ENCODE data around the gene MUCL3.

MUCL3 gene

DNA sequence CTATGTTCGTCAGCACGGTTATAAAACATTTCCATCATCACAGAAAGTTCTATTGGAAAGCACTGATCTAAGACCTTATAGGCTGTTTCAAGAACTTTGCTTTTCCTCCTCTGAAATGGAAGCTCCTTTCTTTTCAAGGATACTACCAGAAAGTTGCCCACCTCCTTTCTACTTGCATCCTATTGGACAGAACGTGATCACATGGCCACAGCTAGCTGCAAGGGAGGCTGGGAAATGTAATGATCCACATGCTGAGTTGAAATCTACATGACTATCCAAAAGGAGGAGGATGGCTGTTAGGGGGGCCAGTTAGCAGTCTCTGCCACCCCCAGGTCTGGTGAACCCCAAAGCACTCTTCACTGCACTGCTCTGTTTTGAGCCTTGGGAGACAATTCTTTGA, 12.1 kb upstream of the MUCL3 start:
- Histone ChIP-seq H3K4me1 (ENCODE audit: control insufficient read depth, low read length) (no peaks in the 10 kb centered on the region), H3K4me3 (ENCODE audit: low read length) (no peak overlapping the region), H3F3A (ENCODE audit: control insufficient read depth, insufficient read depth) (no peaks in the 10 kb centered on the region), H3K9me2 (replicated peaks; ENCODE audit: control insufficient read depth, low read length) (no peaks in the 10 kb centered on the region), H3K27me3 (ENCODE audit: control insufficient read depth, low read length) (no peaks in the 10 kb centered on the region), H3K79me2 (ENCODE audit: control insufficient read depth, low read length) (no peaks in the 10 kb centered on the region), H3K27ac (ENCODE audit: low read depth, low read length) (no peak overlapping the region), H3K9me3 (ENCODE audit: control insufficient read depth, insufficient read depth, low read length) (no peaks in the 10 kb centered on the region), H3K36me3 (ENCODE audit: control insufficient read depth, low read length) (peaks cover 24% of the 10 kb centered on the region), H3K4me2 (ENCODE audit: low read length) (no peak overlapping the region), H4K20me1 (ENCODE audit: control insufficient read depth, insufficient read depth, low read depth, low read length) (no peaks in the 10 kb centered on the region)
- TF ChIP-seq, protein P1, sequence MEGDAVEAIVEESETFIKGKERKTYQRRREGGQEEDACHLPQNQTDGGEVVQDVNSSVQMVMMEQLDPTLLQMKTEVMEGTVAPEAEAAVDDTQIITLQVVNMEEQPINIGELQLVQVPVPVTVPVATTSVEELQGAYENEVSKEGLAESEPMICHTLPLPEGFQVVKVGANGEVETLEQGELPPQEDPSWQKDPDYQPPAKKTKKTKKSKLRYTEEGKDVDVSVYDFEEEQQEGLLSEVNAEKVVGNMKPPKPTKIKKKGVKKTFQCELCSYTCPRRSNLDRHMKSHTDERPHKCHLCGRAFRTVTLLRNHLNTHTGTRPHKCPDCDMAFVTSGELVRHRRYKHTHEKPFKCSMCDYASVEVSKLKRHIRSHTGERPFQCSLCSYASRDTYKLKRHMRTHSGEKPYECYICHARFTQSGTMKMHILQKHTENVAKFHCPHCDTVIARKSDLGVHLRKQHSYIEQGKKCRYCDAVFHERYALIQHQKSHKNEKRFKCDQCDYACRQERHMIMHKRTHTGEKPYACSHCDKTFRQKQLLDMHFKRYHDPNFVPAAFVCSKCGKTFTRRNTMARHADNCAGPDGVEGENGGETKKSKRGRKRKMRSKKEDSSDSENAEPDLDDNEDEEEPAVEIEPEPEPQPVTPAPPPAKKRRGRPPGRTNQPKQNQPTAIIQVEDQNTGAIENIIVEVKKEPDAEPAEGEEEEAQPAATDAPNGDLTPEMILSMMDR (IDR thresholded peaks at IDR 0.05; ENCODE audit: low read depth, low read length, poor library complexity, severe bottlenecking) = no peak
- TF ChIP-seq EZH2phosphoT487 (IDR thresholded peaks at IDR 0.05; ENCODE audit: borderline replicate concordance, low read length) = no peak

DNA sequence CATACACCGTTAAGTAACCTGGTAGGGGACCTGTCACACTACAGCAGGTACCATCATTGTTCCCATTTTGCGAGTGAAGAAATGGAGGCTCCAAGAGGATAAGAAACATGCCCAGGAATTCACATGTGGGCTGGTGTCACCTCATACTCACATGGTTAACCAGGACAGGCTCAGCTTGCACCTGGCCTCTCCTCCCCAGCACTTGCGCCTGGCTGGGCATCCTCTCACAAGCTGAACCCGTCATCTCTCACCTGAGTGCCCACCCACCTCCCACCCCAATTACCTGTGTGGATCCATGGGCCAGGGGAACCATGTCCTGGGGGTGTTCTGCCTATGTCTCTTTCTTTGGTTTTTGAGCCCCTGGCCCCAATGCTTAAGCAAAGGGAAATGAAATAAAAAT, 10.3 kb upstream of the MUCL3 start:
- H3K27ac ChIP-seq (ENCODE audit: low read depth, low read length) = no peak overlapping the region
- no peak for TF ChIP-seq EZH2phosphoT487 (IDR thresholded peaks at IDR 0.05; ENCODE audit: borderline replicate concordance, low read length)
- TF ChIP-seq, protein P1 (IDR thresholded peaks at IDR 0.05; ENCODE audit: low read depth, low read length, poor library complexity, severe bottlenecking) = no peak
- no peaks in the 10 kb centered on the region for H3F3A ChIP-seq (ENCODE audit: control insufficient read depth, insufficient read depth)
- H3K9me2 ChIP-seq (replicated peaks; ENCODE audit: control insufficient read depth, low read length) = no peaks in the 10 kb centered on the region
- no peaks in the 10 kb centered on the region for H3K4me1 ChIP-seq (ENCODE audit: control insufficient read depth, low read length)
- H3K4me2 ChIP-seq (ENCODE audit: low read length) = no peak overlapping the region
- no peaks in the 10 kb centered on the region for H3K79me2 ChIP-seq (ENCODE audit: control insufficient read depth, low read length)
- H3K4me3 ChIP-seq (ENCODE audit: low read length) = no peak overlapping the region
- H3K9me3 ChIP-seq (ENCODE audit: control insufficient read depth, insufficient read depth, low read length) = no peaks in the 10 kb centered on the region
- peaks cover 4% of the 10 kb centered on the region; the same call in 1 of the 2 replicates for H3K27me3 ChIP-seq (ENCODE audit: control insufficient read depth, low read length)
- H4K20me1 ChIP-seq (ENCODE audit: control insufficient read depth, insufficient read depth, low read depth, low read length) = no peaks in the 10 kb centered on the region
- peaks cover 18% of the 10 kb centered on the region for H3K36me3 ChIP-seq (ENCODE audit: control insufficient read depth, low read length)

DNA sequence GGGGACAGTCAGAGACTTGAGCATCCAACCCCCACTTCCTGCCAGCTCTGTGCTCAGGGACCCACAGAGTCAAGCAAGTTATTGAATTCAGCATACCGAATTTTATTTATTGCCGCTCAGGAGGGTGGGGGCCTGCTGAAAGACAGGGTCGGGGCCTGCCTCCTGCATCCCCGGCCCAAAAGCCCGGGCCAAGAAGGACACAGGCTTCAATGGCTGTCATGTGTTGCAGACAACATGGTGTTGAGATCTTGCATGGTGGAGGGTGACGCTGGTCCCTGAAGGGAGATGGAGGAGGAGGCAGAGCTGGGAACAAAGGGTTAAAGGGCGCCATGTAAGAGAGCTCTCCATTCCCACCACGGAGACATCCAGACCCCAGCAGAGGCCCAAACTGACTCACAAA, 9.5 kb upstream of the MUCL3 start:
- Histone ChIP-seq H3K36me3 (ENCODE audit: control insufficient read depth, low read length) (peaks cover 11% of the 10 kb centered on the region), H3K27me3 (ENCODE audit: control insufficient read depth, low read length) (peaks cover 9% of the 10 kb centered on the region; the same call in 1 of the 2 replicates)

More for the DNA sequence above, 9.5 kb upstream of the MUCL3 start:
- no peaks in the 10 kb centered on the region for H3K79me2 ChIP-seq (ENCODE audit: control insufficient read depth, low read length)
- no peaks in the 10 kb centered on the region for H3K9me3 ChIP-seq (ENCODE audit: control insufficient read depth, insufficient read depth, low read length)
- TF ChIP-seq, protein P1 (IDR thresholded peaks at IDR 0.05; ENCODE audit: low read depth, low read length, poor library complexity, severe bottlenecking) = no peak
- no peak for TF ChIP-seq EZH2phosphoT487 (IDR thresholded peaks at IDR 0.05; ENCODE audit: borderline replicate concordance, low read length)
- no peak overlapping the region for H3K27ac ChIP-seq (ENCODE audit: low read depth, low read length)
- no peak overlapping the region for H3K4me3 ChIP-seq (ENCODE audit: low read length)
- H3F3A ChIP-seq (ENCODE audit: control insufficient read depth, insufficient read depth) = no peaks in the 10 kb centered on the region
- no peaks in the 10 kb centered on the region for H4K20me1 ChIP-seq (ENCODE audit: control insufficient read depth, insufficient read depth, low read depth, low read length)
- H3K4me2 ChIP-seq (ENCODE audit: low read length) = no peak overlapping the region
- no peaks in the 10 kb centered on the region for H3K4me1 ChIP-seq (ENCODE audit: control insufficient read depth, low read length)
- H3K9me2 ChIP-seq (replicated peaks; ENCODE audit: control insufficient read depth, low read length) = no peaks in the 10 kb centered on the region

All from DOHH2 (cell line).